AG08395 (cell line): ENCODE results near the gene WARS2.
"Not testable (repeated sequence)": the region's sequence is repeated elsewhere in the genome, so short reads cannot be mapped to it uniquely, and the experiment has no call there.

Experiments used
- DNase-seq: peaks from one replicate; pipeline ENCODE4 v3.0.0; 2012; ENCODE audit warnings: mixed read lengths, low spot score

The WARS2 gene

GRCh38 chr1:119140177-119141019, at the start of gene WARS2:
Gene WARS2 (minus strand): TSS chr1:119140653. CDS start chr1:119140644, 9 bp downstream.
- DNase-seq = peak; percentile 93

GRCh38 chr1:119188926-119189325, 48.5 kb upstream of the WARS2 start:
- DNase-seq = peak; percentile 26

DNA sequence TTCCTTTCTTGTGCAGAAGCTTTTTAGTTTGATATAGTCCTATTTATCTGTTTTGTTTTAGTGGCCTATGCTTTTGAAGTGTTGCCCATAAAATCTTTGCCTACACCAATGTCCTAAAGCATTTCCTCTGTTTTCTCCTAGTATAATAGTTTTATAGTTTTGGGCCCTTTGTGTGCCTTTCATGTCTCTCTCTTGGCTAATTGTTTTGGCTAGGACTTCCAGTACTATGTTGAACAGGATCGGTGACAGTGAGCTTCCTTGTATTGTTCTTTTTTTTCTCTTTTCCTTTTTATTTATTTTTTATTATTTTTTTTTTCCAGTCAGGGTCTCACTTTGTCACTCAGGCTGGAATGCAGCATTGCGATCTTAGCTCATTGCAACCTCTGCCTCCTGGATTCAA, 47.0 kb upstream of the WARS2 start:
- DNase-seq = no peak

- DNase-seq = no peak
Observed at GRCh38 chr1:119186471-119186870, 46.0 kb upstream of the WARS2 start.

- DNase-seq = no peak
Observed at GRCh38 chr1:119184972-119185371, 44.5 kb upstream of the WARS2 start.

GRCh38 chr1:119181218-119181617, 40.8 kb upstream of the WARS2 start:
- no peak for DNase-seq

GRCh38 chr1:119179051-119179450, 38.6 kb upstream of the WARS2 start:
- no peak for DNase-seq

- DNase-seq = not testable (repeated sequence)
Observed at GRCh38 chr1:119172927-119173326, 32.5 kb upstream of the WARS2 start.

DNA sequence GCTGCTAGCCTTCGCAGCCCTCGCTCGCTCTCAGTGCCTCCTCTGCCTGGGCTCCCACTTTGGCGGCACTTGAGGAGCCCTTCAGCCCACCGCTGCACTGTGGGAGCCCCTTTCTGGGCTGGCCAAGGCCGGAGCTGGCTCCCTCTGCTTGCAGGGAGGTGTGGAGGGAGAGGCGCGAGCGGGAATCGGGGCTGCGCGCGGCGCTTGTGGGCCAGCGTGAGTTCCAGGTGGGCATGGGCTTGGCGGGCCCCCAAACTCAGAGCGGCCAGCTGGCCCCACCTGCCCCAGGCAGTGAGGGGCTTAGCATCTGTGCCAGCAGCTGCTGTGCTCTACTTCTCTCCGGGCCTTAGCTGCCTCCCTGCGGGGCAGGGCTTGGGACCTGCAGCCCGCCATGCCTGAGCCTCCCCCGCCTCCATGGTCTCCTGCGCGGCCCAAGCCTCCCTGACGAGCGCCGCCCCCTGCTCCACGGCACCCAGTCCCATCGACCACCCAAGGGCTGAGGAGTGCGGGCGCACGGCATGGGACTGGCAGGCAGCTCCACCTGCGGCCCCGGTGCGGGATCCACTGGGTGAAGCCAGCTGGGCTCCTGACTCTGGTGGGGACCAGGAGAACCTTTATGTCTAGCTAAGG, 31.0 kb upstream of the WARS2 start:
- not testable (repeated sequence) for DNase-seq

DNA sequence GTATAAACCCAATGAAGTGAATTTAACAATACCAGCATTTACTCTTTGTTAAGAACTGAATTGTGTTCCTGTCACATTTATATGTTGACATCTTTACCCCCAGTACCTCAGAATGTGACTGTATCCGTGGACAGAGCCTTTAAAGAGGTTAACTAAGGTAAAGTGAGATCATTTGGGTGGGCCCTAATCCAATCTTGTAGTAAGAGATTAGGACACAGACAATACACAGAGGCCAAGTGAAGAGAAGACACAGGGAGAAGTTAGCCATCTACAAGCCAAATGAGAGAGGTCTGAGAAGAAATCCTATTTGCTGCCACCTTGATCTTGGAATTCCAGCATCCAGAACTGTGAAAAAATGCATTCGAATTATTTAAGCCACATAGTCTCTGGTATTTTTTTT, 22.9 kb upstream of the WARS2 start:
- DNase-seq = no peak

DNA sequence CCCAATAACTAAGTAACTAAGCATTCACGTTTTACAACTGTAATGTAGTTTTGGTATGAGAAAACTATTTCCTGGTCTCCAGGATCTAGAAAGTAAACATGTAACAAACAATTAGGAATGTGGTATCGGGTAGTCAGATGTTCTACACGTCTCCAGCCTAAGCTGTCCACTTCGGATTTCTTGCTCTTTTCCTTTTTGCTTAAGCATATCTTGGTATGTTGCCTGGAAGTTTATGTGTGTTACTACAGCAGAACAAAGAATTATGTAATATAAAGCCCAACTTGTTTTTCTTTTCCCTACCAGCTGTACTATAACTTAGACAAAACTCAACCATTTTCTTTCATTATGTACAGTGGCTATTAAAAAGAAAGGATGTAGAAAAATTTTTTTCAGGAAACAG, 20.4 kb upstream of the WARS2 start:
- DNase-seq = peak; percentile 84

GRCh38 chr1:119160409-119160808, 20.0 kb upstream of the WARS2 start:
- peak; percentile 22 for DNase-seq

- peak; percentile 27 for DNase-seq
Observed at GRCh38 chr1:119159966-119160365, 19.5 kb upstream of the WARS2 start.

DNA sequence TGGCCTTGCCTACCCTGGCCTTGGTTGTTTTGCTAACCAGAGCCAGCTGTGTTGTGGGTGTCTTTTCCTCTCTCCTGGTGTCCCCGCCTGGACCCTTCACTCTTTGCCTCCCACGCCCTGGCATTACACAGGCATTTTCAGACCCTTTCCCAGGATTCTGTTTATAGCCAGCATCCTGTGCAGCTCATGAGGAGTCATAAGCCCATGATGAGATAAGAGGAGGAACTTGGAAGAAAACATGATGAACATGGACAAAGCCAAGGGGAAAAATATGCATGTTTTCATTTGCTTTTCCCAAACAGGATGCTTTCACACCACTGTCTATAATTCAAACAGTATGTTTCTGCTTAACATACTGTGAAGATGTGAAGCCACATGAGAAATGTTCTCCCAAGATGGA, 18.7 kb upstream of the WARS2 start:
- DNase-seq = peak; percentile 60

DNA sequence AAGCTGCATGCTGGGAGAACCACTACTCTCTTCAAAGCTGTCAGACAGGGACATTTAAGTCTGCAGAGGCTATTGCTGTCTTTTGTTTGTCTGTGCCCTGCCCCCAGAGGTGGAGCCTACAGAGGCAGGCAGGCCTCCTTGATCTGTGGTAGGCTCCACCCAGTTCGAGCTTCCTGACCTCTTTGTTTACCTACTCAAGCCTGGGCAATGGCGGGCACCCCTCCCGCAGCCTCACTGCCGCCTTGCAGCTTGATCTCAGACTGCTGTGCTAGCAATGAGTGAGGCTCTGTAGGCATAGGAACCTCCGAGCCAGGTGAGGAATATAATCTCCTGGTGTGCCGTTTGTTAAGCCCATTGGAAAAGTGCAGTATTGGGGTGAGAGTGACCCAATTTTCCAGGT, 16.3 kb upstream of the WARS2 start:
- not testable (repeated sequence) for DNase-seq

DNA sequence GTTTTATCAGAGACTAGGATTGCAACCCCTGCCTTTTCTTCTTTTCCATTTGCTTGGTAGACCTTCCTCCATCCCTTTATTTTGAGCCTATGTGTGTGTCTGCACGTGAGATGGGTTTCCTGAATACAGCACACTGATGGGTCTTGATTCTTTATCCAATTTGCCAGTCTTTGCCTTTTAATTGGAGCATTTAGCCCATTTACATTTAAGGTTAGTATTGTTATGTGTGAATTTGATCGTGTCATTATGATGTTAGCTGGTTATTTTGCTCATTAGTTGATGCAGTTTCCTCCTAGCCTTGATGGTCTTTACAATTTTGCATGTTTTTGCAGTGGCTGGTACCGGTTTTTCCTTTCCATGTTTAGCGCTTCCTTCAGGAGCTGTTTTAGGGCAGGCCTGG, 14.6 kb upstream of the WARS2 start:
- DNase-seq = not testable (repeated sequence)

GRCh38 chr1:119150150-119150549, 9.7 kb upstream of the WARS2 start:
- DNase-seq = no peak

- peak; percentile 11 for DNase-seq
Observed at GRCh38 chr1:119147661-119148090, 7.2 kb upstream of the WARS2 start.

DNA sequence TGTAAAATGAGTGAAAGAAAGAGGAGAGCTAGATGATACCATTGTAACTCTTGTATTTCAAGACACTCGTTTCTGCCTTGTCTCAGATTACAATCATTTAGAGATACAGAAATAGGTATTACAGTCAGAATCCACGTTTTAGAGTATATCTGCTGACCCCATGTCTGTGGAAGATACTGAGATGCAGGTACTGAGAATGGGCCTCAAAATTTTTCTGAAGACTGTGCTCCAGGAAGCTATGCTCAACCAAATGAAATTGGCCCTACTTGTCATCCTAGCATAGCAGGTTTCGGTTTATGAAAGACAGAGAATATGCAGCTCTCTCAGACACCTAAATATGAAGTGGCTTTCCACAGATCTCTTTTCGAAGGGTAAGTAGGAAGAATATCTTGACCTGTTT, 6.0 kb upstream of the WARS2 start:
- DNase-seq = no peak

DNA sequence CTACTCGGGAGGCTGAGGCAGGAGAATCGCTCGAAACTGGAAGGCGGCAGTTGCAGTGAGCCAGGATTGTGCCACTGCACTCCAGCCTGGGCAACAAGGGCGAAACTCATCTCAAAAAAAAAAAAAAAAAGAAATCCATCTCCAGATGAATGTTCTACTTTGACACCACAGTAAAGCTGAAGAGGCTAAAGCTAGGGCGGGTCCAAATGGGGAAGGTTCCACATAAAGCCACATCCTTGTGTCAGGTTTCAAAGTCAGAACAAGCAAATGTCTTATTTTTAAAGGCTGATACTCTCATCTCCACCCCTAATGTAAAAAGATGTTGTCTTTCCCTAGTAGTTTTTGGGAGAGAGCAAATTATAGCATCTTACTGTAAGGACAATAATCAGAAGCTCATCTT, 4.4 kb upstream of the WARS2 start:
- no peak for DNase-seq

DNA sequence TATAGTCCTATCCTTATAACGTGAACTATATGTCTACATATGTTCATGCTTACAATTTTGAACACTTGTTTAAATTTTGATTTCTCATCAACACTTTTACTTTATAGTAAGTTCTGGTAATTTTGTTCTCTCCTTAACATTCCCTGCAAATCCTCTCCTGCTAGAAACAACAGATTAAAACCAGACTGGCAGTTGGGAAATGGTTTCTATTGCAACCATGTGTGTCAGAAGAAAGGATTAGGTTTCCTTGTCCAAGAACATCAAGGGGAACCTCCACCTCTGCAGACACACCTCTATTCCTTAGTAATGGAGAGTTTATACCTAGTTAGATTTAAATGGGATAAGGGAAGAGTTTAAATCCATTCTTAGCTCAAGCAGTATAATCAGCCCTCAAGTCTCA, 3.3 kb upstream of the WARS2 start:
- DNase-seq = no peak

DNA sequence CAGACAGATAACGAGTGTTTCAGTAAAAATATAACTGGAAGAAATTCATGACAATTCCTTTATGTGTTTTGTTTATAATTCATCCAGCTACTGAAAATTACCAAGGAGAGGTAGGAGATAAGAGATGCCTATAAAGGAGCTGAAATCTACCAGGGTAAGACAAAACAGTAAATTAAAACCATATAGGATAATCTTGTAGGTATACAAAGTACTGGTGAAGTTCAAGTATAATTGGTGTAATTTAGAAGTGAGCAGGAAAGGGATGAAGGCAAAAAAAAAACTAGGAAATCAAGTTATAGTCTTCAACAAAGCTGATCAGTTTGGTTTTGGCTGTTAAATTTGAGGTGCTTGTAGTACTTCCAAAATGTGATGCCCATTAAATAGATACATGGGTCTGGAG, 1.2 kb upstream of the WARS2 start:
- no peak for DNase-seq

DNA sequence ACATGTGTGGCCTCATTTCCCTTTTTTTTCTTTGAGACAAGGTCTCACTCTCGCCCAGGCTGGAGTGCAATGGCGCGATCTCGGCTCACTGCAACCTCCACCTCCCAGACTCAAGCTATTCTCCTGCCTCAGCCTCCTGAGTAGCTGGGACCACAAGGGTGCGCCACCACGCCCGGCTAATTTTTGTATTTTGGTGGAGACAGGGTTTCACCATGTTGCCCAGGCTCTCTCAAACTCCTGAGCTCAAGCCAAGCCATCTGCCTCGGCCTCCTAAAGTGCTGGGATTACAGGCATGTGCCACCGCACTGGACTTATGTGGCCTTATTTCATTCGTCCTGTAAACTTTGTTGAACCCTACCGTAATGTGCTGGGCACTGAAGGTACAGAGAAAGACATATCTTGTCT, 569 bp upstream of the WARS2 start:
- DNase-seq = no peak

DNA sequence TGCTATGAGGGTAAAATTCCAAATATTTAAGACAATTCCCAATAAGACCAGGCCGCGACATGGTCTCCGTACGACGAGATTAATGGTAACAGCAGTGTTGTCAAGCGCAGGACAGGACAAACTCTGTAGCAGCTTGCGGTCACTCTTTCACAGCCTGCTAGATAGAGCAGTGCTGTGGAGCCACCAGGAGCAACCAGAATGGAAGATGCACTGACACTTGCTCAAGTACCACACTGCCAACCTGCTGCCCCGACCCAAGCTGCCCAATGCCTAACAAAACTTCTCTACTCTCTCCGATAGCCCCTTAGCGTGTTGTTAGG, 636 bp downstream of the WARS2 start:
- no peak for DNase-seq
